ENCODE data around the gene TMEM43. TPM values are rescaled to one million over a fixed set of nuclear protein-coding genes. Genes with fewer than 3 reads are reported as not detected.

Gene TMEM43
- total RNA-seq, 1 experiment from 2014 or later: 32.4 TPM

GRCh38 chr3:14077310-14077709 lies 47.5 kb upstream of the TMEM43 start:
- ChIA-PET POLR2A (no interaction called here), CTCF (no interaction called here), RAD21 (ENCODE audit: low non-redundant PET in 1 of 2, low total read pairs in 2 of 2, uncharacterized antibody in 2 of 2, unreplicated experiment in 2 of 2) (no interaction called here)
- ATAC-seq (no peak), DNase-seq (ENCODE audit: low read depth, low spot score) (no peak)
- H3K27ac ChIP-seq (ENCODE audit: low read depth, low read length): no peak overlapping the region
- H3K36me3 ChIP-seq (ENCODE audit: control insufficient read depth in 1 of 2, insufficient read depth in 2 of 2, low read length in 2 of 2): no peaks in the 10 kb centered on the region
- no peaks in the 10 kb centered on the region for H3K4me1 ChIP-seq (ENCODE audit: control insufficient read depth in 1 of 2, insufficient read depth in 2 of 2, low read length in 2 of 2)
- BruUV-seq (replicated peaks): no TSS peak
- H2AFZ ChIP-seq (ENCODE audit: low read depth, low read length, poor library complexity, severe bottlenecking): no peak overlapping the region
- no peak overlapping the region for H3K9ac ChIP-seq (ENCODE audit: low read length)
- no peaks in the 10 kb centered on the region for H3K79me2 ChIP-seq (ENCODE audit: insufficient read depth, low read length)
- H3K9me2 ChIP-seq (ENCODE audit: insufficient read depth): no peaks in the 10 kb centered on the region
- H4K20me1 ChIP-seq (ENCODE audit: insufficient read depth): no peaks in the 10 kb centered on the region
- H3K4me3 ChIP-seq (replicated peaks in 1 of 2; ENCODE audit: low read depth in 1 of 2, low read length in 2 of 2): no peak overlapping the region
- intact Hi-C loops (cut with micrococcal nuclease): no loop called here
- no peak overlapping the region for H3K4me2 ChIP-seq (ENCODE audit: low read length)
- no peaks in the 10 kb centered on the region for H3K9me3 ChIP-seq (ENCODE audit: control insufficient read depth in 1 of 2, insufficient read depth in 1 of 2, low read depth in 1 of 2, low read length in 2 of 2)
- TF ChIP-seq ZNF274 (IDR thresholded peaks at IDR 0.05; ENCODE audit: low read depth, low read length): no peak
- TF ChIP-seq MAX (IDR thresholded peaks at IDR 0.05): no peak
- TF ChIP-seq RAD21 (IDR thresholded peaks at IDR 0.05; ENCODE audit: low read depth): no peak
- no peak for TF ChIP-seq SRF (IDR thresholded peaks at IDR 0.05; ENCODE audit: low read depth)
- no peak for TF ChIP-seq ZBTB33 (IDR thresholded peaks at IDR 0.05; ENCODE audit: extremely low read depth, insufficient replicate concordance, low read length)
- no peak for TF ChIP-seq JUND (IDR thresholded peaks at IDR 0.05)
- no peak for TF ChIP-seq ELF1 (IDR thresholded peaks at IDR 0.05; ENCODE audit: borderline replicate concordance, low read depth)
- TF ChIP-seq SIN3A (IDR thresholded peaks at IDR 0.05; ENCODE audit: low read depth): no peak
- no peak for TF ChIP-seq EZH2phosphoT487 (IDR thresholded peaks at IDR 0.05; ENCODE audit: borderline replicate concordance)
- TF ChIP-seq EZH2 (IDR thresholded peaks at IDR 0.05): no peak
- TF ChIP-seq YY1 (IDR thresholded peaks at IDR 0.05; ENCODE audit: extremely low read depth, insufficient replicate concordance, low read depth, low read length): no peak
- no peaks in the 10 kb centered on the region for H3K27me3 ChIP-seq (ENCODE audit: insufficient read depth, low read length)
